Measurements from ENCODE around the gene STAB2. TPM values are rescaled to one million over a fixed set of nuclear protein-coding genes. Genes with fewer than 3 reads are reported as not detected.

The STAB2 gene
- polyA plus RNA-seq, 1 of the 3 experiments (the other 2 are of a cell fraction) = not detected

DNA sequence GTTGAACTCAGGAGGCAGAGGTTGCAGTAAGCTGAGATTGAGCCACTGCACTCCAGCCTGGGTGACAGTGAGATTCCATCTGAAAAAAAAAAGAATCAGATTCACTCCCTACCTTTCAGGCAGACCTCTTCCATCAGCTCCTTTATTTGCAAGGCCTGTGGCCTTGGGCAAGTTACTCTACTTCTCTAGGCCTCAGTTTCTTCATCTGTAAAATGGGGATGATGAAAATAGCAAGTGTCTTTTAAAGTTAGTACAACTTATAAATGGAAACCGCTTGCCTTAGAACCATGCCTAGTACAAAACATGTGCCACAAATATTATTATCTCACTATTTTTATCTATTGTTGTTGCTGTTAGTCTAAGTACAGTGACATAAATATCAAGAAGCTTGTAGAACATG lies 84.3 kb downstream of the STAB2 start:
- H3K27ac ChIP-seq (ENCODE audit: low read depth in 2 of 2, low read length in 1 of 2) = no peak overlapping the region
- no peak overlapping the region for H3K4me3 ChIP-seq (ENCODE audit: low read depth in 2 of 2, low read length in 1 of 2)
- H2AFZ ChIP-seq (ENCODE audit: low read depth) = no peak overlapping the region
- TF ChIP-seq ELF1 (IDR thresholded peaks at IDR 0.05) (no peak), TCF12 (IDR thresholded peaks at IDR 0.05) (no peak), ZBTB33 (IDR thresholded peaks at IDR 0.05; ENCODE audit: borderline replicate concordance, low read depth) (no peak), JUND (IDR thresholded peaks at IDR 0.05) (no peak), MEF2A (IDR thresholded peaks at IDR 0.05; ENCODE audit: borderline replicate concordance, low read depth) (no peak), YY1 (IDR thresholded peaks at IDR 0.05; ENCODE audit: low read depth) (no peak), SMC3 (IDR thresholded peaks at IDR 0.05; ENCODE audit: low read depth, low read length) (no peak), TEAD4 (IDR thresholded peaks at IDR 0.05; ENCODE audit: borderline replicate concordance, insufficient read depth) (no peak), FOSL2 (IDR thresholded peaks at IDR 0.05; ENCODE audit: borderline replicate concordance, low read depth) (no peak), NFIC (IDR thresholded peaks at IDR 0.05; ENCODE audit: borderline replicate concordance) (no peak), TAF1 (IDR thresholded peaks at IDR 0.05; ENCODE audit: borderline replicate concordance, low read depth, low read length) (no peak), RAD21 (IDR thresholded peaks at IDR 0.05; ENCODE audit: low read length) (no peak), FOXM1 (IDR thresholded peaks at IDR 0.05; ENCODE audit: low read depth) (no peak), EP300 (IDR thresholded peaks at IDR 0.05; ENCODE audit: borderline replicate concordance in 1 of 2, low read depth in 1 of 2, low read length in 1 of 2) (no peak)
- TF ChIP-seq, protein P1, sequence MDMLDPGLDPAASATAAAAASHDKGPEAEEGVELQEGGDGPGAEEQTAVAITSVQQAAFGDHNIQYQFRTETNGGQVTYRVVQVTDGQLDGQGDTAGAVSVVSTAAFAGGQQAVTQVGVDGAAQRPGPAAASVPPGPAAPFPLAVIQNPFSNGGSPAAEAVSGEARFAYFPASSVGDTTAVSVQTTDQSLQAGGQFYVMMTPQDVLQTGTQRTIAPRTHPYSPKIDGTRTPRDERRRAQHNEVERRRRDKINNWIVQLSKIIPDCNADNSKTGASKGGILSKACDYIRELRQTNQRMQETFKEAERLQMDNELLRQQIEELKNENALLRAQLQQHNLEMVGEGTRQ (IDR thresholded peaks at IDR 0.05; ENCODE audit: borderline replicate concordance, low read depth, low read length) = no peak
- TF ChIP-seq, protein P2, sequence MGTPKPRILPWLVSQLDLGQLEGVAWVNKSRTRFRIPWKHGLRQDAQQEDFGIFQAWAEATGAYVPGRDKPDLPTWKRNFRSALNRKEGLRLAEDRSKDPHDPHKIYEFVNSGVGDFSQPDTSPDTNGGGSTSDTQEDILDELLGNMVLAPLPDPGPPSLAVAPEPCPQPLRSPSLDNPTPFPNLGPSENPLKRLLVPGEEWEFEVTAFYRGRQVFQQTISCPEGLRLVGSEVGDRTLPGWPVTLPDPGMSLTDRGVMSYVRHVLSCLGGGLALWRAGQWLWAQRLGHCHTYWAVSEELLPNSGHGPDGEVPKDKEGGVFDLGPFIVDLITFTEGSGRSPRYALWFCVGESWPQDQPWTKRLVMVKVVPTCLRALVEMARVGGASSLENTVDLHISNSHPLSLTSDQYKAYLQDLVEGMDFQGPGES (IDR thresholded peaks at IDR 0.05; ENCODE audit: low read depth, low read length) = no peak
- no peaks in the 10 kb centered on the region for H3K9me3 ChIP-seq
- H3F3A ChIP-seq (replicated peaks; ENCODE audit: insufficient read depth) = no peaks in the 10 kb centered on the region
- 54% methylated on average over 1 of the region's 1 CpG for WGBS (ENCODE audit: low lambda C conversion rate)
- DNase-seq = no peak
- ChIA-PET CTCF (interaction anchor here (2.3 kb wide), 1 partner anchor 39 kb away, joined by 6 read pairs; no protein-coding TSS in a partner anchor), POLR2A (no interaction called here)
- no peaks in the 10 kb centered on the region for H3K9me2 ChIP-seq
- peaks cover 2% of the 10 kb centered on the region; the same call in 1 of the 2 replicates for H3K27me3 ChIP-seq (ENCODE audit: insufficient read depth)
- no peaks in the 10 kb centered on the region for H3K36me3 ChIP-seq (replicated peaks in 1 of 2; ENCODE audit: control insufficient read depth in 1 of 2, insufficient read depth in 2 of 2, low read length in 1 of 2)
- no peaks in the 10 kb centered on the region for H3K79me2 ChIP-seq (ENCODE audit: insufficient read depth)
- no peak overlapping the region for H3K9ac ChIP-seq
- no peak overlapping the region for H3K4me2 ChIP-seq
- H3K4me1 ChIP-seq (ENCODE audit: control insufficient read depth in 1 of 2, insufficient read depth in 2 of 2, low read depth in 1 of 2, low read length in 1 of 2) = no peaks in the 10 kb centered on the region
- no peaks in the 10 kb centered on the region for H4K20me1 ChIP-seq (ENCODE audit: insufficient read depth)

Data from SK-N-SH (cell line).